WI38 (cell line): ENCODE data around the gene MTA3.

Source experiments
- H3K4me3 ChIP-seq: 2 replicates; pipeline ENCODE4 v1.5.1; 2011; ENCODE audit warnings: low read depth, mild to moderate bottlenecking, control low read depth, low read length
- TF ChIP-seq, protein P1 (sequence below): IDR thresholded peaks from 2 replicates; pipeline ENCODE4 v1.5.1; 2012; ENCODE audit warnings: low read depth, mild to moderate bottlenecking, control low read depth, low read length

Gene MTA3

DNA sequence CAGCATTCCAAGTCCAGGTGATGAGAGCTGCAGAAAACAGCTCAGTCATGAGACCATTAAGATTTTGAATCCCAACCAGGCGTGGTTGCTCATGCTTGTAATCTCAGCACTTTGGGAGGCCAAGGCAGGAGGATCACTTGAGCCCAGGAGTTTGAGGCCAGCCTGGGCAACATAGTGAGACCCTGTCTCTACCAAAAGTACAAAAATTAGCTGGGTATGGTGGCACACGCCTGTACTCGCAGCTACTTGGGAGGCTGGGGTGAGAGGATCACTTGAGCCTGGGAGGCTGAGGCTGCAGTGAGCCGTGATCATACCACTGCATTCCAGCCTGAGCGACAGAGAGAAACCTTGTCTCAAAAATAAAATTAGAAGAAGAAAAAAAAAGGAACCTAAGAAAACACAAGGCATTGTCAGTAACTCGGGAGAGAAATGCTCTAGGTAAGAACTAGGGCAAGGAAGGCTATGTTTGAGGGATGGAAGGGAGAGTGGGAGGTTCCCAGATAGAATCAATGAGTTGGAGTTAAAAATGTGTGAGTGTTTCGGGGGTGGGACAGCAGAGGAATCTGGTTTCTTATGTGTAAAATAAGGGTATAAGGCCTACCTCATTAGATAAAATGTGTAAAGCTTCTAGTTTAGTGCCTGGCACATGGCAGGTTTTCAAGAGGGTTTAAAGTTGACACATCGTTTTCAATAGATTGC is 23.3 kb upstream of the MTA3 start:
- no peak overlapping the region for H3K4me3 ChIP-seq
- TF ChIP-seq, protein P1, sequence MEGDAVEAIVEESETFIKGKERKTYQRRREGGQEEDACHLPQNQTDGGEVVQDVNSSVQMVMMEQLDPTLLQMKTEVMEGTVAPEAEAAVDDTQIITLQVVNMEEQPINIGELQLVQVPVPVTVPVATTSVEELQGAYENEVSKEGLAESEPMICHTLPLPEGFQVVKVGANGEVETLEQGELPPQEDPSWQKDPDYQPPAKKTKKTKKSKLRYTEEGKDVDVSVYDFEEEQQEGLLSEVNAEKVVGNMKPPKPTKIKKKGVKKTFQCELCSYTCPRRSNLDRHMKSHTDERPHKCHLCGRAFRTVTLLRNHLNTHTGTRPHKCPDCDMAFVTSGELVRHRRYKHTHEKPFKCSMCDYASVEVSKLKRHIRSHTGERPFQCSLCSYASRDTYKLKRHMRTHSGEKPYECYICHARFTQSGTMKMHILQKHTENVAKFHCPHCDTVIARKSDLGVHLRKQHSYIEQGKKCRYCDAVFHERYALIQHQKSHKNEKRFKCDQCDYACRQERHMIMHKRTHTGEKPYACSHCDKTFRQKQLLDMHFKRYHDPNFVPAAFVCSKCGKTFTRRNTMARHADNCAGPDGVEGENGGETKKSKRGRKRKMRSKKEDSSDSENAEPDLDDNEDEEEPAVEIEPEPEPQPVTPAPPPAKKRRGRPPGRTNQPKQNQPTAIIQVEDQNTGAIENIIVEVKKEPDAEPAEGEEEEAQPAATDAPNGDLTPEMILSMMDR: no peak

DNA sequence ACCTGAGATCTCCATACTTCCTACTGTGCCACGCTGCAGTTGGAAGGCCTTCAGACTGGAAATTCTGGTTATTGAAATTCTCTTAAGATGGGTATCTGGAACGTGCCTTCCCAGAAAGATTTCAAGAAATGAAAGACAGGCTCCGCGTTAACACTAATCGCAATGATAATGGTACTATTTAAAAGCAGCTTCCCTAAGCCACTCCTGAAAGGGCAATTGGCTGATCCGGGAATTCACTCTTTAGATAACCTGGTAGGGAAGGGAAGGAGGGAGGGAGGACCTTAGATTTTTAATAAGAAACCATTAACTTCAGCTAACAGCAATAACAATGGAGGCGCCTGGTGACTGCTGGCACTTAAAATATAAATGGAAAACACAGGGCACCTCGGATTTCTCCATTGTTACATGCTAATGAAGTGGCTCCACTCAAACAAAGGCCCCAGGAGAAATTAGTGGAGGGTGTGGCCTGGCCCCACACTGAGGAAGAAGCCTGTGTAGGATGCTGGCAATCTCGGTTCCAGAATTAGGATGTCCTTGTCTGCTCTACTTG is 22.5 kb upstream of the MTA3 start:
- H3K4me3 ChIP-seq: no peak overlapping the region
- TF ChIP-seq, protein P1: no peak

- TF ChIP-seq, protein P1: no peak
- H3K4me3 ChIP-seq: no peak overlapping the region
These were observed 21.4 kb upstream of the MTA3 start for GRCh38 chr2:42547014-42547413.

DNA sequence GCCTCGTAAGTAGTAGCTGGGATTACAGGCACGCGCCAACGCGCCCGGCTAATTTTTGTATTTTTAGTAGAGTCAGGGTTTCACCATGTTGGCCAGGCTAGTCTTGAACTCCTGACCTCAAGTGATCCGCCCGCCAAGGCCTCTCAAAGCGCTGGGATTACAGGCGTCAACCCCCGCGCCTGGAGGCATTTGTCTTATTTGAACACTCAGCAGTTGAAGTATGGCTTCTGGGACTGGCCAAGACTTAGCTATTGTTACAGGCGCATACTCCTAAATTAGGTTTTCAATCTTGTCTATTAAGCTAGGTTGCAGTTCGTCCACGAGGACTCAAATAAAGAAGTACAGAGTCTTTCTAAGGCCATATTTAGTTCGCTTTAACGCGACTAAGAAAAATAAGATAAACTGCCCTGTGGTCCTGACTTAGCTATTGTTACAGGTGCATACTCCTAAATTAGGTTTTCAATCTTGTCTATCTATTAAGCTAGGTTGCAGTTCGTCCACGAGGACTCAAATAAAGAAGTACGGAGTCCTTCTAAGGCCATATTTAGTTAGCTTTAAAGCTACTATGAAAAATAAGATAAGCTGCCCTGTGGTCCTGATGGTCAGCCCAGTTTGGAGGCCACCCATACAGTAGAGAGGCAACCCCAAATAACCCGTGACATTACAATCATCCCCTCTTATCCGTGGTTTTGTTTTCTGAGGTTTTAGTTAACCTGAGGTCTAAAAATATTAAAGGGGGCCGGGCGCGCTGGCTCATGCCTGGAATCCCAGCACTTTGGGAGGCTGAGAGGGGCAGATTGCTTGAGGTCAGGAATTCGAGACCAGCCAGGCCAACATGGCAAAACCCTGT is 20.8 kb upstream of the MTA3 start:
- H3K4me3 ChIP-seq: no peak overlapping the region
- TF ChIP-seq, protein P1: no peak

DNA sequence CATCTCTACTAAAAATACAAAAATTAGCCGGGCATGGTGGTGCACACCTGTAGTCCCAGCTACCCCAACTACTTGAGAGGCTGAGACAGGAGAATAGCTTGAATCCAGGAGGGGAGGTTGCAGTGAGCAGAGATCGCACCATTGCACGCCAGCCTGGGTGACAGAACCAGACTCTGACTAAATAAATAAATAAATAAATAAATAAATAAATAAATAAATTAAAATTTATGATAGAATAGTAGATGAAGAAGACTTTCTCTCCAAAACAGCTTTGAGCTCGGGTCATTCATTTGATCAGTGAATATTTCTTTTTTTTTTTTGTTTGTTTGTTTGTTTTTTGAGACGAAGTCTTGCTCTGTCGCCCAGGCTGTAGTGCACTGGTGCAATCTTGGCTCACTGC is 17.6 kb upstream of the MTA3 start:
- H3K4me3 ChIP-seq: no peak overlapping the region
- TF ChIP-seq, protein P1: no peak

GRCh38 chr2:42554392-42554791 is 14.0 kb upstream of the MTA3 start:
- TF ChIP-seq, protein P1: no peak
- no peak overlapping the region for H3K4me3 ChIP-seq
